HG03469 (cell line): ENCODE data around the gene NHSL1.

Experiments used
- ATAC-seq: cut with Tn5 transposase; IDR thresholded peaks from one replicate; pipeline ENCODE4 v1.9.1; 2021; ENCODE audit warnings: mild to moderate bottlenecking, moderate library complexity, moderate number of reproducible peaks; ENCODE audit not compliant: unreplicated experiment

The NHSL1 gene

DNA sequence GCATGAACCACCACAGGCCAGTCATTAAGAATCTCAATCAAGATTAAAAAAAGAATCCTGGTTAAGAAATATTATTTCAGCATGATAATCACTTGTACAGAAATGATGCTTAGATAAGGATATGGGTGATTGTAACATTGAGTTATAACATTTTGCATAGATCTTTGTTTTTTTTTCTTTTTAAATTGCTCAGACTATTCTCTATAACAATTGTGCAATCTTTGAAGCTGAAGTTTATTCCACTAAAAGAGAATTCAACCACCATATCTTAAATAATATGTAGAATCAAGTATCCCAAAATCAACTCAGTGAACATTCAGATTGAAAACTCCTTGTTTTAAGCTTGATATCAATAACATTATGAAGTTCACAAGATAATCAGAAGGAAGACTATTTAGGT lies 122.3 kb downstream of the NHSL1 start:
- ATAC-seq, result no peak

DNA sequence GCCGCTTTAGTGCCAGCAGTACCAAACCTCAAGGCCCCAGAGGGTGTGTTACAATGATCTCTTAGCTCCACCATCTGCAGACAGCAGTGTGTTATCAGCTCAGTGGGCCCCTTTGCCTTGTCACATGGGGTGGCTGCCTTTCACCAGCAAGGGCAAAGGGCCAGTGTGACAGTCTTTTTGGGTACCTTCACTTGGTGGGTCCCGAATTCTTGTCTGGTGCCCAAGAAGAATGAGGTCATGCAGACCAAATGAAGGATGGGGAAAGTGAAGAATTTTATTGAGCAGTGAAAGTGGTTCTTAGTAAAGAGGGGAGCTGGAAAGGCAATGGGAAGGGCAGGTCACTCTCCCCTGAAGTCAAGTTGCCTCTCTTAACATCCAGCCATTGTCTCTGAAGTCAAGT lies 124.5 kb downstream of the NHSL1 start:
- ATAC-seq, result no peak

- ATAC-seq, result no peak
Measured at GRCh38 chr6:138374230-138374629, 125.1 kb downstream of the NHSL1 start.

DNA sequence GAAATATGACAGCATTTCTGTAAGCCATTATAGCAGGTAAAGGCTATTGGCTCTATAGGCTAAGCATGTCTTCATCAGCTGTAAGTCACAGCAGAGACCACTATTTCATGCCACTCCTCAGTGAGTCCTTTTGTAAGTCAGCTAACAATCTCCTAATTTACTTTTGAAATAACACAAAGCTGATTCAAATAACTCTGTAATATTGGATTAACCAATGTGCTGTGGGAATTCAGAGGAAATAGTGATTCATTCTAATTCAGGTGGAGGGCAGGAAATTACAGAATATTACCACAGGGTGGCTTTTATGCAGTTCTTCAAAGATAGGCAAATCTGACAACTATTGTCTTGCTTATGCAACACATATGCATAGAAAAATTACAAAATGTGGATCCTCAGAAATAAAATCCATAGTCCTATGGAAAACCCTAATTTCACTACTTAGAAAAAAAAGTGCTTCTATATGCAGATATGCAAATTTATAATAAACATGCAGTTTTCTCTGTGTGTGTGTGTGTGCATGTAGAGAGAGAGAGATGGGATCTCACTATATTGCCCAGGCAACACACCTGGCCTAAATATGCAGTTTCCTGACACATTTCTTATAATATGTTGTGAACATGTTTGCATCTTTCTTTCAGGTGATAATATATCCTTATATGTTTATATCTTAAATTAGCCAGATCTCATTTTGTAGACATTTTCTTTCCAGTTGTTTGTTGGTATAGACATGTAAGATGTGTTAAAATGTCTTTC lies 126.4 kb downstream of the NHSL1 start:
- ATAC-seq, result no peak
